H9 (cell line): ENCODE measurements around the gene ZBTB9. TPM values are rescaled to one million over a fixed set of nuclear protein-coding genes. Genes with fewer than 3 reads are reported as not detected.

Source experiments
- DNase-seq: peaks from one replicate; pipeline ENCODE4 v3.0.0-alpha.2; 2017
- H2AFZ ChIP-seq: one replicate; pipeline ENCODE4 v1.6.1; 2013; ENCODE audit warnings: mild to moderate bottlenecking, low read length, control low read depth, moderate library complexity
- H2AK5ac ChIP-seq: 2 replicates; pipeline ENCODE4 v1.6.1; 2013; ENCODE audit warnings: low read length, control low read depth, mixed read lengths; ENCODE audit not compliant: insufficient read length
- H2BK120ac ChIP-seq: one replicate; pipeline ENCODE4 v1.6.1; 2013; ENCODE audit warnings: low read depth, mild to moderate bottlenecking, low read length, control low read depth, inconsistent platforms; ENCODE audit not compliant: poor library complexity, severe bottlenecking
- H2BK12ac ChIP-seq: 2 replicates; pipeline ENCODE4 v1.6.1; 2013; ENCODE audit warnings: low read length, control low read depth, mixed read lengths, low read depth; ENCODE audit not compliant: insufficient read length
- H2BK15ac ChIP-seq: 2 replicates; pipeline ENCODE4 v1.6.1; 2013; ENCODE audit warnings: low read depth, low read length, control low read depth
- H2BK20ac ChIP-seq: one replicate; pipeline ENCODE4 v1.6.1; 2013; ENCODE audit warnings: low read depth, mild to moderate bottlenecking, low read length, control low read depth, inconsistent platforms; ENCODE audit not compliant: poor library complexity, severe bottlenecking
- H2BK5ac ChIP-seq: 2 replicates; pipeline ENCODE4 v1.6.1; 2013; ENCODE audit warnings: low read length, control low read depth, mixed read lengths; ENCODE audit not compliant: insufficient read length
- H3K14ac ChIP-seq: 2 replicates; pipeline ENCODE4 v1.6.1; 2013; ENCODE audit warnings: low read length, control low read depth; ENCODE audit not compliant: insufficient read depth
- H3K18ac ChIP-seq: 2 replicates; pipeline ENCODE4 v1.6.1; 2013; ENCODE audit warnings: low read depth, mild to moderate bottlenecking, mixed read lengths, low read length, control low read depth; ENCODE audit not compliant: insufficient read length
- H3K23ac ChIP-seq: 2 replicates; pipeline ENCODE4 v1.6.1; 2013; ENCODE audit warnings: low read length, control low read depth, mixed read lengths, low read depth; ENCODE audit not compliant: insufficient read length
- H3K23me2 ChIP-seq: 2 replicates; pipeline ENCODE4 v1.6.1; 2013; ENCODE audit warnings: low read depth, mild to moderate bottlenecking, mixed read lengths, low read length, control low read depth; ENCODE audit not compliant: insufficient read length, poor library complexity, severe bottlenecking
- H3K27ac ChIP-seq: 2 replicates; pipeline ENCODE4 v1.5.1; 2013; ENCODE audit warnings: low read length, control low read depth, mixed read lengths, low read depth; ENCODE audit not compliant: insufficient read length
- H3K27me3 ChIP-seq: 2 replicates; pipeline ENCODE4 v1.6.1; 2013; ENCODE audit warnings: low read length, control low read depth, inconsistent platforms; ENCODE audit not compliant: insufficient read depth
- H3K4ac ChIP-seq: 2 replicates; pipeline ENCODE4 v1.6.1; 2013; ENCODE audit warnings: low read depth, mild to moderate bottlenecking, control low read depth, inconsistent platforms, low read length, moderate library complexity
- H3K4me1 ChIP-seq: 2 replicates; pipeline ENCODE4 v1.6.1; 2013; ENCODE audit warnings: low read length, control low read depth, inconsistent platforms; ENCODE audit not compliant: insufficient read depth
- H3K4me2 ChIP-seq: 2 replicates; pipeline ENCODE4 v1.6.1; 2013; ENCODE audit warnings: low read length, control low read depth, mixed read lengths; ENCODE audit not compliant: insufficient read length, insufficient read depth
- H3K56ac ChIP-seq: 2 replicates; pipeline ENCODE4 v1.6.1; 2013; ENCODE audit warnings: low read depth, mild to moderate bottlenecking, mixed read lengths, low read length, control low read depth; ENCODE audit not compliant: insufficient read length
- H3K79me1 ChIP-seq: 2 replicates; pipeline ENCODE4 v1.6.1; 2013; ENCODE audit warnings: low read depth, mild to moderate bottlenecking, moderate library complexity, low read length, control low read depth, inconsistent platforms; ENCODE audit not compliant: insufficient read depth, poor library complexity, severe bottlenecking
- H3K79me2 ChIP-seq: 2 replicates; pipeline ENCODE4 v1.6.1; 2013; ENCODE audit warnings: low read length, control low read depth, inconsistent platforms; ENCODE audit not compliant: insufficient read depth
- H3K9ac ChIP-seq: 2 replicates; pipeline ENCODE4 v1.6.1; 2013; ENCODE audit warnings: low read length, control low read depth, mixed read lengths; ENCODE audit not compliant: insufficient read length; ENCODE audit errors: extremely low read depth
- H3K9me3 ChIP-seq: one replicate; pipeline ENCODE4 v1.6.1; 2013; ENCODE audit warnings: low read depth, low read length, inconsistent platforms; ENCODE audit not compliant: control insufficient read depth
- H3T11ph ChIP-seq: one replicate; pipeline ENCODE4 v1.6.1; 2013; ENCODE audit warnings: mild to moderate bottlenecking, low read length, control low read depth, inconsistent platforms
- H4K20me1 ChIP-seq: one replicate; pipeline ENCODE4 v1.6.1; 2013; ENCODE audit not compliant: control insufficient read depth, insufficient read length, insufficient read depth
- H4K5ac ChIP-seq: 2 replicates; pipeline ENCODE4 v1.6.1; 2013; ENCODE audit warnings: low read depth, mild to moderate bottlenecking, mixed read lengths, low read length, control low read depth; ENCODE audit not compliant: insufficient read length
- H4K8ac ChIP-seq: replicated peaks from 2 replicates; pipeline ENCODE4 v1.6.1; 2013; ENCODE audit warnings: low read length, control low read depth, mixed read lengths, low read depth; ENCODE audit not compliant: insufficient read length
- H4K91ac ChIP-seq: 2 replicates; pipeline ENCODE4 v1.6.1; 2013; ENCODE audit warnings: low read depth, mild to moderate bottlenecking, moderate library complexity, mixed read lengths, low read length, control low read depth; ENCODE audit not compliant: insufficient read length
- H3K27ac Mint-ChIP-seq, 3 experiments: 2 replicates in 2 of 3; 3 replicates in 1 of 3; pipeline ENCODE4 v1.8.0; 2020 to 2021; ENCODE audit warnings: mixed read lengths in 3 of 3, mild to moderate bottlenecking in 1 of 3, moderate library complexity in 1 of 3
- H3K27me3 Mint-ChIP-seq: 2 replicates; pipeline ENCODE4 v1.8.0; 2021; ENCODE audit warnings: low read depth, mild to moderate bottlenecking, moderate library complexity, mixed read lengths
- H3K36me3 Mint-ChIP-seq, 3 experiments: 2 replicates in 2 of 3; 3 replicates in 1 of 3; pipeline ENCODE4 v1.8.0; 2020 to 2021; ENCODE audit warnings: low read depth in 3 of 3, mixed read lengths in 3 of 3; ENCODE audit not compliant: insufficient read depth in 1 of 3
- H3K4me1 Mint-ChIP-seq, 2 experiments: 2 replicates each; pipeline ENCODE4 v1.8.0; 2020; ENCODE audit warnings: mixed read lengths in 2 of 2
- H3K4me3 Mint-ChIP-seq, 2 experiments: 2 replicates in 1 of 2; 3 replicates in 1 of 2; pipeline ENCODE4 v1.8.0; 2020 to 2021; ENCODE audit warnings: mild to moderate bottlenecking in 2 of 2, mixed read lengths in 2 of 2, moderate library complexity in 1 of 2
- H3K9me3 Mint-ChIP-seq, 2 experiments: 2 replicates in 1 of 2; 3 replicates in 1 of 2; pipeline ENCODE4 v1.8.0; 2020; ENCODE audit warnings: mild to moderate bottlenecking in 2 of 2, mixed read lengths in 2 of 2, moderate library complexity in 1 of 2
- WGBS: extraction: QIAGEN DNeasy Blood & Tissue Kit; methylation state at CpG from one replicate; pipeline ENCODE4 v1.1.7; 2013; ENCODE audit warnings: missing lambda C conversion rate, low lambda C conversion rate, mixed read lengths; ENCODE audit not compliant: insufficient read length; ENCODE audit errors: extremely low coverage; 5-methylcytosine and 5-hydroxymethylcytosine counted together
- total RNA-seq: library from RNA; stranded (reverse); gene quantifications from 2 replicates; pipeline ENCODE4 v1.2.1, GENCODE V29; 2021
- TF ChIP-seq, protein P1 (sequence below): fragments of 200-600 bp; sonication (generic); conservative IDR thresholded peaks from 3 replicates; pipeline ENCODE4 v1.8.0; 2021; ENCODE audit warnings: antibody characterized with exemption, mild to moderate bottlenecking

ZBTB9 gene
- total RNA-seq, 1 experiment from 2014 or later = 53.1 TPM

DNA sequence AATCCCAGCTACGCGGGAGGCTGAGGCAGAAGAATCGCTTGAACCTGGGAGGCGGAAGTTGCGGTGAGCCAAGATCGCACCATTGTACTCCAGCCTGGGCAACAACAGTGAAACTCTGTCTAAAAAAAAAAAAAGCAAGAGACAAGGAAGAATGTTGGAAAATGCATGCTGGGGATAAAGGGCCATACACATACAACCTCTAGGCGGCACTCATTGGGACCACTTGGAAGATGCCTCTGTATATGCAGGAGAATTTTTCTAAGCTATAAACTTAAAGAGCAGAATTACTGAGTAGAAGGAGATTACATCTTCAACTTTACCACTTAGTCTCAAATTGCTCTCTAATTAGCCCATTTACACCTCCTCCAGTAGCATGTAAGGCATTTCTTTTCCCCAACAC, 42.8 kb downstream of the ZBTB9 start:
- no peak overlapping the region for H3K4me3 Mint-ChIP-seq
- DNase-seq = no peak
- Histone ChIP-seq H3T11ph (no peak overlapping the region), H2BK120ac (no peak overlapping the region), H3K9ac (no peak overlapping the region), H3K4ac (no peak overlapping the region), H3K4me2 (no peak overlapping the region), H4K20me1 (no peaks in the 10 kb centered on the region), H2BK15ac (no peak overlapping the region), H2AFZ (no peak overlapping the region), H3K18ac (no peak overlapping the region), H3K79me2 (no peaks in the 10 kb centered on the region), H4K8ac (no peak overlapping the region), H3K23me2 (no peaks in the 10 kb centered on the region), H2AK5ac (no peak overlapping the region), H3K27ac (no peak overlapping the region), H3K23ac (no peak overlapping the region), H3K56ac (no peak overlapping the region), H3K14ac (no peak overlapping the region), H3K27me3 (no peaks in the 10 kb centered on the region), H2BK12ac (no peak overlapping the region), H2BK5ac (no peak overlapping the region), H2BK20ac (no peak overlapping the region), H3K4me1 (no peaks in the 10 kb centered on the region), H4K5ac (no peak overlapping the region), H3K9me3 (no peaks in the 10 kb centered on the region), H3K79me1 (no peaks in the 10 kb centered on the region), H4K91ac (no peak overlapping the region)
- TF ChIP-seq, protein P1, sequence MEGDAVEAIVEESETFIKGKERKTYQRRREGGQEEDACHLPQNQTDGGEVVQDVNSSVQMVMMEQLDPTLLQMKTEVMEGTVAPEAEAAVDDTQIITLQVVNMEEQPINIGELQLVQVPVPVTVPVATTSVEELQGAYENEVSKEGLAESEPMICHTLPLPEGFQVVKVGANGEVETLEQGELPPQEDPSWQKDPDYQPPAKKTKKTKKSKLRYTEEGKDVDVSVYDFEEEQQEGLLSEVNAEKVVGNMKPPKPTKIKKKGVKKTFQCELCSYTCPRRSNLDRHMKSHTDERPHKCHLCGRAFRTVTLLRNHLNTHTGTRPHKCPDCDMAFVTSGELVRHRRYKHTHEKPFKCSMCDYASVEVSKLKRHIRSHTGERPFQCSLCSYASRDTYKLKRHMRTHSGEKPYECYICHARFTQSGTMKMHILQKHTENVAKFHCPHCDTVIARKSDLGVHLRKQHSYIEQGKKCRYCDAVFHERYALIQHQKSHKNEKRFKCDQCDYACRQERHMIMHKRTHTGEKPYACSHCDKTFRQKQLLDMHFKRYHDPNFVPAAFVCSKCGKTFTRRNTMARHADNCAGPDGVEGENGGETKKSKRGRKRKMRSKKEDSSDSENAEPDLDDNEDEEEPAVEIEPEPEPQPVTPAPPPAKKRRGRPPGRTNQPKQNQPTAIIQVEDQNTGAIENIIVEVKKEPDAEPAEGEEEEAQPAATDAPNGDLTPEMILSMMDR = 0 out of 3 replicates have a peak, but pooled peaks have one; percentile 10
- H3K9me3 Mint-ChIP-seq = peaks cover 6 to 8% of the 10 kb centered on the region in 2 experiments; a peak in 3 of 5 replicates
- H3K4me1 Mint-ChIP-seq = no peaks in the 10 kb centered on the region
- no CpG with 5 or more reads among the region's 7 CpGs for WGBS
- no peaks in the 10 kb centered on the region; a peak in 1 of 7 replicates for H3K36me3 Mint-ChIP-seq
- peaks cover 6% of the 10 kb centered on the region for H3K27me3 Mint-ChIP-seq
- no peak overlapping the region for H3K27ac Mint-ChIP-seq
